NCI-H1436 (cell line): ENCODE measurements around the gene SPATS2.
"Not testable (repeated sequence)": the region's sequence is repeated elsewhere in the genome, so short reads cannot be mapped to it uniquely, and the experiment has no call there.

Source experiments
- DNase-seq: peaks from one replicate; lab custom pipeline; 2025; lab: John Stamatoyannopoulos, UW

Gene SPATS2

GRCh38 chr12:49352351-49352750 lies 14.9 kb upstream of the SPATS2 start:
- no peak for DNase-seq

DNA sequence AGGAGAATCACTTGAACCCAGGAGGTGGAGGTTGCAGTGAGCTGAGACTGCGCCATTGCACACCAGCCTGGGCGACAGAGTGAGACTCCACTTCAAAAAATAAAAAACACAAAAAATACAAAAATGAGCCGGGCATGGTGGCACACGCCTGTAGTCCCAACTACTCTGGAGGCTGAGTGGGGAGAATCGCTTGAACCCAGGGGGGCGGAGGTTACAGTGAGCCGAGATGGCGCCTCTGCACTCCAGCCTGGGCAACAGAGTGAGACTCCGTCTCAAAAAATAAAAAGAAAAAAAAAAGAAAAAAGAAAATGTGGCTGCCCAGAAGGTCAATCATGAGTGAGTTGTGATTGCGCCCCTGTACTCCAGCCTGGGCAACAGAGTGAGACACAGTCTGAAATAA lies 11.3 kb upstream of the SPATS2 start:
- DNase-seq: no peak

GRCh38 chr12:49357103-49357678 lies 10.1 kb upstream of the SPATS2 start:
- DNase-seq: no peak

- peak; percentile 64 for DNase-seq
Observed at GRCh38 chr12:49358483-49359141, 8.7 kb upstream of the SPATS2 start.

GRCh38 chr12:49359671-49360070 lies 7.6 kb upstream of the SPATS2 start:
- DNase-seq: no peak

DNA sequence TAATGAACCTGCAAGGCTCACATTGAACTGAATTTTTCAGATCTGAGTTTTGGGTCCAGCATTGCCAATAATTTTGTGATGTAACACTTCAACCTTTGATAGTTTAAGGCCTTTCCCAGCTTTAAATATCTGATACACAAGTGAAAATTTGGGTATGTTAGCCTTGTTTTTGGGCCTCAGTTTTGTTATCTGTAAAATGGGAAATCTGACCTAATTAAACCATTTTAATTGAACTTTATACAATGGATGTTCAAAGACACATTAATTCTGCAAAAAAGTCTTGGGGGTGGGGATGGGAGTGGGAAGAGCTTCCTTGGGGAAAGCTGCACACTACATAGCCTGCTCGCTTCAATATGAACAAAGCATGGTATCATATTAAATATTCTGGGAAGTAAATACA lies 5.2 kb upstream of the SPATS2 start:
- DNase-seq: no peak

DNA sequence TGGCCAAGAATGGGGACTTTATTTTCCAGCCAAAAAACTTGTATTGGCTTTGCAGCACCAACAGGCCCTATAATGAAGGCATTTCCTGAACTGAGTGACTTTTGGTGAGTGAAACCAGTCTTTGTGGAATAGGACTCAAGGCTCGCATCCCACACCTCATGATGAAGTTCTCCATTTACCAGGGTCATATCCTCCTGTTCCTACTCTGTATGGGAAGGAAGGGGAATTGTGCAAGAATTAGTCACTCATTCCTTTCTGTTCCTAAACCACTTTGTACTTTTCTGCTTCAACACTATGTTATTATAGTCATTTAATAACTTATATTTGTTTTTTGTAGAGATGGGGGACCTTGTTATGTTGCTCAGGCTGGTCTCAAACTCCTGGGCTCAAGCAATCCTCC lies 2.3 kb upstream of the SPATS2 start:
- DNase-seq: no peak

DNA sequence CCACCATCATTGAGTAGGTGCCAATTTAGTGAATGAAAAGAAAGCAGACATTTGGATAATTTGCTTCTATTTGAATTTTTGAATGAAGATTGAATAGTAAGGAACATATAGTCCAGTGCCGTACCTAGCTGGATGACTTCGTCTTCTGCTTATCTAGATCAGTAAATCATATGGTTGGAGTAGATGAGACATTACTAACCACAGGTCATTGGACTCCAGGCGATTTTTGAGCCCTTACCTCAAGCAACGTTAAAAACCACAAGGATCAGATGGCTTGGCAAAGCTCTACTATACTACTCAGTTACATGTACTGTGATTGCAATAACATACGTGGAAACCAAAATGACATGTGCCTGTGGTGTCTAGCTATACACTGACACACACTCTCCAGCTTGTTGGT lies 1.7 kb upstream of the SPATS2 start:
- no peak for DNase-seq

DNA sequence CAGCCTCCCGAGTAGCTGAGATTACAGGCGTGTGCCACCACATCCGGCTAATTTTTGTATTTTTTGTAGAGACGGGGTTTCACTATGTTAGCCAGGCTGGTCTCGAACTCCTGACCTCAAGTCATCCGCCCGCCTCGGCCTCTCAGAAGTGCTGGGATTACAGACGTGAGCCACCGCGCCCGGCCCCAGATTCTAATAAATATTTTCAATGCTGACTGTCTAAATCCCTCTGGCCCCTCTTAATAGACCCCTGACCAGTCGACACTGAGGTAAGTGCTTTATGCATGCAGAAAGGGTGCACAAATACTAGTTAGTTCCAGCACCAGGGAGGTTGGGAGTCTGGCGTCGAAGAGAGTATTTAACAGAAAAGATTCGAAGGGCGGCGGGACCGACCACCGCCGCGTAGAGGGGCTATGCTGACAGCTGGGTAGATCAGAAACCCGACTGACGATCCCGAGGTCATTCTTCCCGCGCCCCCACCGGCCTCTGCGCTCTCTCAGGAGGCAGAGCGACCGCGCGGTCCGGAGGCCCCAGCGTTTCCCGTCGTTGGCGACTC lies 1.1 kb upstream of the SPATS2 start:
- no peak for DNase-seq

DNA sequence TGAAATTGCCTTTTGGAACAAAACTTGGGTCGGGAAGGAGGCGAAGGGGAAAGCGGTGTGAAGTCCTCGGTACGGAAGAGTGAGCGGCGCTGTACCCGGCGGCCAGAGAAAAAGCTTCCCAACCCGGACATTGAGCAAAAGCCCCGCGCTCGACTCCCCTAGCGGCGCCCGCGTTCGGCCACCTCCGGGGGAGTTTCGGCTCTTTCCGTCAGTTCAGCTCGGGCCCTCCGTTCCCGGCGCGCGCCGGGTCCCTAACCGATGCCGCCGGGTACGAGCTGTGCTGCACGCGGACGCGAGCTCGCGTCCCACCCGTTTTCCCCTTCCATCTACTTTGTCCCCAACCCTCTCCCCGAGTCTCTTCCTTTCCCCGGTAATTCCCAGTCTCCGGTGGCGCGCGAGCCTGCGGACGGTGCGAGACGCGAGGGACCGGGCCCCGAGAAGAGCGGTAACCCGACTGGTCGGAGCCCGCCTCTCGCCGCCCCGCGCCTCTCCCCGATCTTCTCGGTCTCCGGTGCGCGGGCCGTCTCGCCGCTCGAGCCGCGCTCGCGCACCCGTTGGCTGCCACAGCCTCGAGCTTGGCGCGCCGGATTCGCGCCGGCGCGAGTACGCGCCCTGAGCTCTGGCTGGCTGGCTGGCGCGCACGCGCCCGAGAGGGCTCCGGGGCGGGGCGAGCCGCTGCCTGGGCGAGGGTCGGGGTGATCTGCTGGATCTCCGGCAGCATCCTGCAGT lies 446 bp upstream of the SPATS2 start:
- peak; percentile 88 for DNase-seq

DNA sequence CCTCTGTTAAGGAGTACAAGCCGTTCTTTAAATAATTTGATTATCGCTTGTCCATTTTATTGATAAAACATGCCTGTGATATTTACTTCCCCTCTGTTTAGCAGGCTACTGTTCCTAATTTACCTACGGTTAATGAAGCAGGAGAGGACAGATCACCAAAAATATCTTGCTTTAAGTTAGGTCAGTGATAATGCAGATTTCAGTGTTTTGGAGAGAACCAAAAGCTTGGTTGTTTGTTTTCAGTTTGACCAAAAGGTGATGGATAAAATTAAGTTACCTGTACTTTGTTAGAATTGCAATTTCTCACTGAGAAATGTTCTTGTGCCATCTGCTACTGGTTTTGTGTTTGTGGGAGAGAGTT lies 958 bp downstream of the SPATS2 start:
- no peak for DNase-seq

- DNase-seq: no peak
Observed at GRCh38 chr12:49369411-49370145, 2.3 kb downstream of the SPATS2 start.

GRCh38 chr12:49370539-49370938 lies 3.3 kb downstream of the SPATS2 start:
- DNase-seq: no peak

DNA sequence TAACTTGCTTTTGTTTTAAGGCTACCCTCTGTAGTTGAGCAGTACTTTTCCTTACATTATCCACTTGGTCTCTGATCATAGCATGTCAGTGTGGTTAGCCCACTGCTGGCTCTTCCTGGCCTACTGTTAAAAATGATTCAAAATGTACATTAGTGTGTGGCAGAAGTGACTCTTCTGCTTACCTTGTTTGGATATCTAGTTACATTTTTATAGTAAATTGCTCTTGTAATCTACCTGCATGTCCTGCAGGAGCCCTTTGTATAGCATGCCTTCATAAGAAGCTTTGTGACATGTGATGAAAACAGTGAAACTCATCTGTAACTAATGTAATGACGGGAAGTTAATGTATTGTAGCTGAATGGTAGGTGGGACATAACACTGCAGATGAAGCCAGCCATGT lies 8.1 kb downstream of the SPATS2 start:
- no peak for DNase-seq

GRCh38 chr12:49377386-49377785 lies 10.1 kb downstream of the SPATS2 start:
- DNase-seq: no peak

GRCh38 chr12:49380184-49380583 lies 12.9 kb downstream of the SPATS2 start:
- not testable (repeated sequence) for DNase-seq

GRCh38 chr12:49388682-49389386 lies 21.6 kb downstream of the SPATS2 start:
- DNase-seq: no peak

DNA sequence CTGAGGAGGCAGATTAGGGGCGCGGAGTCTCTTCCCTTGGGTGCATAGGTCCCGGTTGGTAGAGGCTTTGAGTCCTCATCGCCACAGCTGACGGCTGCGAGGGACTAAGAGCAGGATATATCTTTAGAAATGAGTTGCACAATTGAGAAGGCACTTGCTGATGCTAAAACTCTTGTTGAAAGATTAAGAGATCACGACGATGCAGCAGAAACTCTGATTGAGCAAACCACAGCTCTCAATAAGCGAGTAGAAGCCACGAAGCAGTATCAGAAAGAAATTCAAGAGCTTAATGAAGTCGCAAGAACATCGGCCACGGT lies 22.1 kb downstream of the SPATS2 start:
- DNase-seq: no peak

GRCh38 chr12:49397000-49397399 lies 29.7 kb downstream of the SPATS2 start:
- DNase-seq: no peak

- no peak for DNase-seq
Observed at GRCh38 chr12:49400304-49400703, 33.0 kb downstream of the SPATS2 start.

DNA sequence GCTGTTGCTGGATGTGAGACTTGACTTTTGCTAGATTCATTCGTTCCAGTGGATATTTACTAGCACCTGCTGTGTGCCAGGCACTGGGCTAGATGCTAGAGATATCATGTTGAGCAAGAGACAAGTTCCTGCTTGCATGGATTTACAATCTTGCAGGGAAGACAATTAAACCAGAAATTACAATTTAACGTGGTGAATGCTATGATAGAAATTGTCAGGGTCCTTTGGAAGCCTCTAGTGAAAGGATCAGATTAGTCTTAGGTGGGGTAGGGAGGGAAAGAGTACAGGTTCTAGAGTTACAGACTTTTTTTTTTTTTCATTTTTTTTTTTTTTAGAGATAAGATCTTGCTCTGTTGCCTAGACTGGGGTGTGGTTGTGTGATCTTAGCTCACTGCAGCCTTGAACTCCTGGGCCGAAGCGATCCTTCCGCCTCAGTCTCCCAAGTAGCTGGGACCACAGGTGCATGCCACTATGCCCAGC lies 36.7 kb downstream of the SPATS2 start:
- DNase-seq: no peak

GRCh38 chr12:49404956-49405355 lies 37.7 kb downstream of the SPATS2 start:
- no peak for DNase-seq
